Right renal cortex interstitium (tissue), 3 donors: ENCODE measurements around the gene FAM241A. TPM values are rescaled to one million over a fixed set of nuclear protein-coding genes. Genes with fewer than 3 reads are reported as not detected.
"Not testable (repeated sequence)": the region's sequence is repeated elsewhere in the genome, so short reads cannot be mapped to it uniquely, and the experiment has no call there.

ENCODE experiments used
- DNase-seq, 3 donors: peaks; one replicate each; pipeline ENCODE4 v3.0.0-alpha.2; 2013; ENCODE audit warnings: low read depth in 3 of 3, low spot score in 2 of 3
- polyA plus RNA-seq, 3 donors: library from polyadenylated mRNA; unstranded; fragments of 120-200 nt; gene quantifications; one replicate each; pipeline ENCODE4 v1.2.1, GENCODE V29; 2013; ENCODE audit not compliant: insufficient read length in 3 of 3

FAM241A gene
- polyA plus RNA-seq, 3 donors = 1.4 to 1.7 (median 1.6) TPM

- DNase-seq = not testable (repeated sequence)
Observed at GRCh38 chr4:112171051-112171763, 26.0 kb downstream of the FAM241A start.

GRCh38 chr4:112172180-112172579, 26.9 kb downstream of the FAM241A start:
- no peak for DNase-seq

- no peak for DNase-seq
Observed at GRCh38 chr4:112173593-112174558, 28.6 kb downstream of the FAM241A start.

- DNase-seq = no peak
Observed at GRCh38 chr4:112175840-112176239, 30.6 kb downstream of the FAM241A start.

- DNase-seq = no peak
Observed at GRCh38 chr4:112176596-112176995, 31.3 kb downstream of the FAM241A start.

GRCh38 chr4:112178741-112179140, 33.5 kb downstream of the FAM241A start:
- DNase-seq = not testable (repeated sequence)

GRCh38 chr4:112181358-112182000, 36.2 kb downstream of the FAM241A start:
- DNase-seq = no peak

- no peak for DNase-seq
Observed at GRCh38 chr4:112182604-112183003, 37.4 kb downstream of the FAM241A start.

- DNase-seq = no peak
Observed at GRCh38 chr4:112183252-112183651, 38.0 kb downstream of the FAM241A start.

- no peak for DNase-seq
Observed at GRCh38 chr4:112184438-112184837, 39.2 kb downstream of the FAM241A start.

- DNase-seq = no peak
Observed at GRCh38 chr4:112185334-112185733, 40.1 kb downstream of the FAM241A start.

- no peak for DNase-seq
Observed at GRCh38 chr4:112185740-112186670, 40.8 kb downstream of the FAM241A start.

- DNase-seq = no peak
Observed at GRCh38 chr4:112189754-112190153, 44.5 kb downstream of the FAM241A start.

- DNase-seq = no peak
Observed at GRCh38 chr4:112190684-112191083, 45.4 kb downstream of the FAM241A start.

- DNase-seq = no peak
Observed at GRCh38 chr4:112196461-112196860, 51.2 kb downstream of the FAM241A start.

- no peak for DNase-seq
Observed at GRCh38 chr4:112199041-112199440, 53.8 kb downstream of the FAM241A start.

- no peak for DNase-seq
Observed at GRCh38 chr4:112201915-112202505, 56.8 kb downstream of the FAM241A start.

GRCh38 chr4:112203593-112203992, 58.3 kb downstream of the FAM241A start:
- DNase-seq = no peak

GRCh38 chr4:112206431-112206830, 61.2 kb downstream of the FAM241A start:
- no peak for DNase-seq
